ENCODE results near the gene HTR6.
"Not testable (repeated sequence)": the region's sequence is repeated elsewhere in the genome, so short reads cannot be mapped to it uniquely, and the experiment has no call there.

Gene HTR6

GRCh38 chr1:19664453-19665185, at the start of gene HTR6:
Gene HTR6 (plus strand): TSS chr1:19664875. CDS start chr1:19665754, 879 bp downstream.
- intact Hi-C loops (cut with DNase I) = no loop called here
- DNase-seq = peak in 1 of 10 donors; percentile 78

GRCh38 chr1:19615438-19615837, 49.2 kb upstream of the HTR6 start:
- intact Hi-C loops (cut with DNase I) = no loop called here
- no peak for DNase-seq

GRCh38 chr1:19616489-19616888, 48.2 kb upstream of the HTR6 start:
- intact Hi-C loops (cut with DNase I) = no loop called here
- DNase-seq = no peak

GRCh38 chr1:19617376-19617775, 47.3 kb upstream of the HTR6 start:
- no peak for DNase-seq
- intact Hi-C loops (cut with DNase I) = no loop called here

- intact Hi-C loops (cut with DNase I) = no loop called here
- DNase-seq = no peak
Measured at GRCh38 chr1:19618428-19618827, 46.2 kb upstream of the HTR6 start.

- no peak for DNase-seq
- intact Hi-C loops (cut with DNase I) = no loop called here
Measured at GRCh38 chr1:19619697-19620384, 44.8 kb upstream of the HTR6 start.

- no peak for DNase-seq
- intact Hi-C loops (cut with DNase I) = no loop called here
Measured at GRCh38 chr1:19620786-19621185, 43.9 kb upstream of the HTR6 start.

- DNase-seq = no peak
- intact Hi-C loops (cut with DNase I) = no loop called here
Measured at GRCh38 chr1:19621274-19621950, 43.3 kb upstream of the HTR6 start.

GRCh38 chr1:19622204-19622603, 42.5 kb upstream of the HTR6 start:
- intact Hi-C loops (cut with DNase I) = no loop called here
- DNase-seq = no peak

- intact Hi-C loops (cut with DNase I) = no loop called here
- no peak for DNase-seq
Measured at GRCh38 chr1:19623523-19623922, 41.2 kb upstream of the HTR6 start.

GRCh38 chr1:19625291-19625937, 39.3 kb upstream of the HTR6 start:
- no peak for DNase-seq
- intact Hi-C loops (cut with DNase I) = no loop called here

- DNase-seq = no peak
- intact Hi-C loops (cut with DNase I) = no loop called here
Measured at GRCh38 chr1:19628879-19629278, 35.8 kb upstream of the HTR6 start.

- intact Hi-C loops (cut with DNase I) = no loop called here
- DNase-seq = no peak
Measured at GRCh38 chr1:19629357-19629756, 35.3 kb upstream of the HTR6 start.

GRCh38 chr1:19630192-19630591, 34.5 kb upstream of the HTR6 start:
- not testable (repeated sequence) for DNase-seq

GRCh38 chr1:19630720-19631395, 33.8 kb upstream of the HTR6 start:
- intact Hi-C loops (cut with DNase I) = no loop called here
- DNase-seq = no peak

More at GRCh38 chr1:19630192-19630591, 34.5 kb upstream of the HTR6 start:
- intact Hi-C loops (cut with DNase I) = not testable (repeated sequence)

GRCh38 chr1:19632211-19632610, 32.5 kb upstream of the HTR6 start:
- intact Hi-C loops (cut with DNase I) = no loop called here
- no peak for DNase-seq

GRCh38 chr1:19633106-19633505, 31.6 kb upstream of the HTR6 start:
- no peak for DNase-seq
- intact Hi-C loops (cut with DNase I) = no loop called here

- intact Hi-C loops (cut with DNase I) = not testable (repeated sequence)
- peak in 1 of 10 donors; percentile 56 for DNase-seq
Measured at GRCh38 chr1:19635064-19635463, 29.6 kb upstream of the HTR6 start.

- intact Hi-C loops (cut with DNase I) = no loop called here
- DNase-seq = peak in 1 of 10 donors; percentile 19
Measured at GRCh38 chr1:19635646-19636045, 29.0 kb upstream of the HTR6 start.

- intact Hi-C loops (cut with DNase I) = no loop called here
- DNase-seq = peak in 1 of 10 donors; percentile 1
Measured at GRCh38 chr1:19636065-19636464, 28.6 kb upstream of the HTR6 start.

Data from posterior cingulate gyrus (tissue), 11 donors.